ENCODE measurements around the gene EIF2S1.
A peak's percentile ranks its signal among the peaks of the same experiment; 100 is the strongest.
"Not testable (repeated sequence)": the region's sequence is repeated elsewhere in the genome, so short reads cannot be mapped to it uniquely, and the experiment has no call there.

EIF2S1 gene

DNA sequence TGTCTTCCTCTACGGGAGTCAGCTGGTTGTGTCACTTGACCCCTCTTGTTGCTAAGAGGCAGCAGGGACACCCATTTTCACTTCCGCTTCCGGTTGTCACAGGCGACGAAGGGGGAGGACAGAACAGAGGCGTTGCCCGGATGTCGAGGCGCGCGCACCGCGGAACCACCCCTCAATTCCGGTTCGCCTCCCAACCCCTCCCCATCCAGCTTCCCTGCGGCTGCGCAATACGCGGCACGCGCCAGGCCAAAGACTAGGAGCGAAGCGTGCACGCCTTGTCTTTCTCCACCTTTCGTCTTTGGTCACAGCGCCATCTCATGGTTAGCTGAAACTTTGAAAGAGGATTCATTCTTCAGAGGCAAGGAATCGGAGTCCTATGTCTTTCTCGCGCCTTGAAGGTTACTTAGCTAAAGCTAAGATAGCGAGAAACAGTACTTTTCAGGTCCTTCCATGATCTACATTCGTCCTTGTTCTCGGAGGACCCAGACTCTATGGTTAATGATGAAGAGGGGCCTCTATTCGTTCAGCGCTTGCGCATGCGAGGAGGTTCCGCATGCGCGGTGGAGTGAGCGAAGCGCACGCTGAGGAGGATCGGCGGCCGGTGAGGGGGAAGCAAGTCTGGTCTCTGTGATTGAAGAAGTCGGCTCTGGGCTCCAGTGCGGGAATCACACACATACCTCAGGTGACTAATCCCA, at the start of gene EIF2S1, which contains the start of gene ATP6V1D:
Gene EIF2S1 (plus strand): TSS at position 554 of the 695 bp plus-strand sequence. CDS start 4,440 bp downstream, outside the sequence.
Gene ATP6V1D (minus strand): TSS at position 30 of the 695 bp plus-strand sequence. CDS start 106 bp downstream, outside the sequence.
- peak; percentile 99 for DNase-seq

DNA sequence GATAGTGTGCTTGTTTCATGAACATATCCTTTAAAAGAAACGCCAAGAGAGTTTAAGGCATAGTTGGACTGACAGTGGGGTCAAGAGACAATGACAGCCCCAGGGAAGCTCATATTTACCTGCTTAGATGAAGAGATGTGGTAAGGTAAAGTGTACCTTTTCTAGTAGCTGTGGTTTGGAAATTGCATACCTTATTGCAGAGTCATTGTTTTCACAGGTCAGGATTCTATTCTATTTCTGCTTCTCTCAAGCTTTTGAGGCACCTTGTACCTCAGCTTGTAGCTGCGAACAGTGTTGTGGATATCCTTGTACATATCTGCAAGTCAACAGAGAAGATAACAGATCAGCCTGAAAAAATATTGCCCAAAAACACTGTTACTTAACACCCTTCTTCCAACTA, 48.3 kb upstream of the EIF2S1 start:
- no peak for DNase-seq

DNA sequence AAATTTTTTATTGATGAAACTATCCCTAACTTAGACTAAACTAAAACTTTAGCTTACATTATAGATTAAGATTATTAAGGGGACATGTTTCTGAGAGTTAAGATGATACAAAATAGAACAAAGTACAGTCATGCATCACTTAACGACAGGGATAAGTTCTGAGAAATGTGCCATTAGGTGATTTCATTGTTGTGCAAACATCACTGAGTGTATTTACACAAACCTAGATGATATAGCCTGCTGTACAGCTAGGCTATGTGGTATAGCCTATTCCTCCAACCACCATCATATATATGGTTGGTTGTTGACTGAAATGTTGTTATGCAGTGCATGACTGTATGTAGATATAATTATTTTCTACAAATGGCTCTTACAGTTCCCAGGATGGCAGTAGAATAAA, 47.0 kb upstream of the EIF2S1 start:
- DNase-seq, result no peak

DNA sequence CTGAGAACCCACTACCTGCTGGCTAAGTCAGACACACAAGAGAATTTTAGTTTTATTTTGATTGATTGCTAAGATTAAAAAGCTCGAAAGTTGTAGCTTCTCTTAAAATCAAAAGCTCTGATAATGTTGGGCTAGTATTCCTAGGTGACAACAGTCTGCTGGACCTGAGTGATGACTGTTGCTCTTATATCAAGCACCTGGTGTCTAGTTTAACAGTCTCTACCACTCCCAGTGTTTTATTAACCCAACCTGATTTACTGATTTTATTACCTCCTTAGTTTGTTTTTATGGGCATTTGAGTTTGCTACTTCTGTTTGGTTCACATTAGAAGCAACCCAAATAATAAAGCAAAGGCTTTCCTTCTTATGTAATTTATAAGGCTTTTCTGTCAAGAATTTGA, 42.3 kb upstream of the EIF2S1 start:
- no peak for DNase-seq

DNA sequence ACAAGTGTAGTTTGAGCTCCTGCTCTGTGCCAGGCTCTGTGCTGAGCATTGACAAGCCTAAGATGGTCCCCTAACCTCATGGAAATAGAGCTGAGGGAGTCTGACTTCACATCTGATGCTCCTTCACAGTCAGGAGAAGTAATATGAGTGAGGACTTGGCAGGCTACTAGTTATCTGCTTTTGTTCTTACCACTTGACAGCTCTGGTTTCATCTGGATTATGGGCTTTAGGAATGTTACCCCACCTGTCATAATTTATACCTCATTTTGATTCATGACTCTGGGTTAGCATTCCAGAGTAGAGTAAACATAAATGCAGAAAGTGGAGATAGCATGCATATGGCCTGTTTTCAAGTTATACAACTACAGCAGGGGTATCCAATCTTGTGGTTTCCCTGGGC, 41.0 kb upstream of the EIF2S1 start:
- DNase-seq, result no peak

DNA sequence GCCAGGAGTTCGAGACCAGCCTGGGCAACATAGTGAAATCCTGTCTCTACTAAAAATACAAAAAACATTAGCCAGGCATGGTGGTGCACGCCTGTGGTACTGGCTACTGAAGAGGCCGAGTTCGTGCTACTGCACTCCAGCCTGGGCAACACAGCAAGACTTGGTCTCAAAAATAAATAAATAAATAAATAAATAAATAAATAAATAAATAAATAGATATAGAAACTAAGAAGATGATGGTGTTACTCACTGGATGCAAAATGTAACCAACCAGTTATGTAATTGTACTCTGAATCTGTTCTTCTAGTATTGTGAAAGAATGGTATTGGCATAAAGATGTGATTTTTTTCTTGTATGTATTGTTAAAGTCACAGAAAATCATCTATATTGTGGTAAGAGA, 30.5 kb upstream of the EIF2S1 start:
- DNase-seq, result not testable (repeated sequence)

DNA sequence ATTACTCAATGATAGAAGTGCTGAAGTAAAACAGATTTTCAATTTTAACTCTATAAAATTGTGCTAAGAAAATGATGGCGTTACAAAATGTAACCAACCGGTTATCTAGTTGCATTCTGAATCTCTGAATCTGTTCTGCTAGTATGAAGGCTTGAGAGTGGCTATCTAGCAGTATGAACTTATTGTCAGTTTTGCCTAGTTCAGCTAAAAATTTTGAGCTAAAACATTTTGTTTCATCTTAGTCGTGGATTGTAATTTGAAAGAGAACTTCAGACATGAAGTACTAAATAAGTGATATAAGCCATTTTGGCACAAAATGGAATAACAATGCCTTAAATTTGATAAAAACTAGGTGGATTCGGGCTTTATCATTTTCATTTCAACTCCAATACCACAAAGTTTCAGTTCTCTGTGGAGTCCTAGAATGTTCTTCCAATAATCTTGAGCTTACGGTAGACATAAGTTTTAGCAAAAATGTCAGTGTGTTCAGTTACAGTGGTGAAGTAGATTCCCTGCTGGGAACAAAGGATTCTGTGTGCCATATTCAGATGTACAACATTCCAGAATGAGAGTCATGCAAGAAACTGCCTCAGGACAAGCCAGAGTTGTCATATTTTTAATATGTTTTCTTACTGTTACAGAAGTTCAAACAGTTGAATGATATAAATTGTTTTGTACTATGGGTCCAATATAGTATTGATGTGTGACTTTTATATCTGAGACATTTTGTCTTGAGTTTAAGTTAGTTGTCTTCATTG, 28.6 kb upstream of the EIF2S1 start:
- DNase-seq, result no peak

DNA sequence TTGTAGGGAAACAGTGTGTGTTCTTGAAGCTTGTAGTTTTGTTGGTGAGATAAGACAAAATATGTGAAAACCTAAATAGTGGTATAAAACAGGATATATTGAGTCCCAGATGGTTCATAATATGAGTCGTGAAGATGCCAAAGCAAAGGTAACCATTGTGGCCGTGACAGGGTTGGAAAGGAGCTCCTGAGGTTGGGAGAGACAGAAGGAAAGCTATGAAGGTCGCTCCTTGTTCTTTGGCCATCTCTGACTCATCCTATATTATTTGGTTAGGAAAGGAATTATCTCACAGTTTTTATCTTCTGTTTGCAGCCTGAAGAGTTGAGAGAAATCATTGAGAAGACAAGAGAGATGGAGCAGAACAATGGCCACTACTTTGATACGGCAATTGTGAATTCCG, 27.7 kb upstream of the EIF2S1 start:
- no peak for DNase-seq

DNA sequence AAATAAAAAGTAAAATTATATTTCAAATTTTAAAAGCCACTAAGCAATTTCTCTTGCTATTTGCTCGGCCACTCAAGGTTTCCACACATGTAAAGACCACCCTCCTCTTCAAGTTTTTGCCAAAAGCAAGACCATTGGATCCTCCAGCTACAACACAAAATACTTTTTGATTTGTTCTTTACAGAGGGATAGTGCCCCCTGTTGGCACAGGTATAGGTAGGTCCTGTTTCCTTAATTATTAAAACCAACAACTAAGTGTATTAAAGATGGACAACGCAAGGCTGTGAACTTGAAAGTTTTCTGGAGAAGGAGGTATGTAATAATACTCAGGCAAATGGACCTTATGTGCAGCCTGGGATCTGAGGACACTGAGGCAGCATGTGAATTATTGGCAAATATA, 24.3 kb upstream of the EIF2S1 start:
- no peak for DNase-seq

DNA sequence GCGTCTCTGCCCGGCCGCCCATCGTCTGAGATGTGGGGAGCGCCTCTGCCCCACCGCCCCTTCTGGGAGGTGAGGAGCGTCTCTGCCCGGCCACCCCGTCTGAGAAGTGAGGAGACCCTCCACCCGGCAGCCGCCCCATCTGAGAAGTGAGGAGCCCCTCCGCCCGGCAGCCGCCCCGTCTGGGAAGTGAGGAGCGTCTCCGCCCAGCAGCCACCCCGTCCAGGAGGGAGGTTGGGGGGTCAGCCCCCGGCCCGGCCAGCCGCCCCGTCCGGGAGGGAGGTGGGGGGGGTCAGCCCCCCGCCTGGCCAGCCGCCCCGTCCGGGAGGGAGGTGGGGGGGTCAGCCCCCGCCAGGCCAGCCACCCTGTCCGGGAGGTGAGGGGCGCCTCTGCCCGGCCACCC, 18.9 kb upstream of the EIF2S1 start:
- not testable (repeated sequence) for DNase-seq

DNA sequence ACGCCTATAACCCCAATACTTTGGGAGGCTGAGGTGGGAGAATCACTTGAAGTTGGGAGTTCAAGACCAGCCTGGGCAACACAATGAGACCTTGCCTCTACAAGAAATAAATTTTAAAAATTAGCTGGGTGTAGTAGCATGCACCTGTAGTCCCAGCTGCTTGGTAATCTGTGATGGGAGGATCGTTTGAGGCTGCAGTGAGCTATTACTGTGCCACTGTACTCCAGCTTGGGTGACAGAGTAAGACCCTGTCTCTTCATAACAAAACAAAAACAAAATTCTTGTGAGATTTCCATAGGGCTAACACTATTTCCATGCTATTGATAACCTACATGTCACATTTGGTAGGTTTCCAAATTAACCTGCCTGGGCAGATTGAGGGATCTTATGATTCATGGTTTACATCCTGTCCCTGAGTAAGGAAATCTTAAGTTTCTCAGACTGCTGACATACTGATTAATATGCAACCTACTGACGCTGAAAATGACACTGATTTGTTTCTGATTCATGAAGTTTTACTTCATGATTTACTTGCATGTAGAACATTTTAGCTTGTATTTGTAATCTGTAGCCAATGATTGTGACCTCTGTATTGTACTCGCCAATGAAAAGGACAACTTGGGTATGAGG, 16.4 kb upstream of the EIF2S1 start:
- DNase-seq, result no peak

DNA sequence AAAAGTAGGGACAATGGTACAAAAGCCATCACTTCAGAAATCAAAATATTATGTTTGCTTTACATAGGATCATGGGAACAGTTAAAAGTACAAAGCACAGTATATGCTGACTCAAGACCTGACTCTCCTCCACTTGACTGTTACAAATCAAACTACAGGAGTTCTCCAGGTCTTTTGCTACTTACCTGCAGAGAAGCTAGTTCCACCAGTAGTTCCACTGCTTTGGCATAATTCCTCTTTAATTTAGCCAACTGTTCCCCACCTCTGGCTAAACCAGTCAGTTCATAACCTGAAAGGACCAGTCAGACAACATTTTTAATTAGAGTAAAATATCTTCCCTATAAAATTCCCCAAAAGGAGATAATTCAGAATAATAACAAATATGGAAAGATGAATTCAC, 14.5 kb upstream of the EIF2S1 start:
- DNase-seq, result no peak

DNA sequence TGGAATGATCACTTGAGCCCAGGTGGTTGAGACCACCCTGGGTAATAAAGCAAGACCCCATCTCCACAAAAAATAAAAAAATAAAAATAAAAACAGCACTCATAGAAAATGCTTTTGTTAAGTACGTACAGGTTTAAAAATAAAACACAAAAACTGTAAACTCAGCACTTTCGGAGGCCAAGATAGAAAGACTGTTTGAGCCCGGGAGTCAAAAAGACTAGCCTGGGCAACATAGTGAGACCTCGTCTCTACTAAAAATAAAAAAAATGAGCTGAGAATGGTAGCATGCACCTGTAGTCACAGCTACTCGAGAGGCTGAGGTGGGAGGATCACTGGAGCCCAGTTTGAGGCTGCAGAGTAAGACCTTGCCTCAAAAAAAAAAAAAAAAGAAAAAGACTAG, 8.1 kb upstream of the EIF2S1 start:
- DNase-seq, result no peak

DNA sequence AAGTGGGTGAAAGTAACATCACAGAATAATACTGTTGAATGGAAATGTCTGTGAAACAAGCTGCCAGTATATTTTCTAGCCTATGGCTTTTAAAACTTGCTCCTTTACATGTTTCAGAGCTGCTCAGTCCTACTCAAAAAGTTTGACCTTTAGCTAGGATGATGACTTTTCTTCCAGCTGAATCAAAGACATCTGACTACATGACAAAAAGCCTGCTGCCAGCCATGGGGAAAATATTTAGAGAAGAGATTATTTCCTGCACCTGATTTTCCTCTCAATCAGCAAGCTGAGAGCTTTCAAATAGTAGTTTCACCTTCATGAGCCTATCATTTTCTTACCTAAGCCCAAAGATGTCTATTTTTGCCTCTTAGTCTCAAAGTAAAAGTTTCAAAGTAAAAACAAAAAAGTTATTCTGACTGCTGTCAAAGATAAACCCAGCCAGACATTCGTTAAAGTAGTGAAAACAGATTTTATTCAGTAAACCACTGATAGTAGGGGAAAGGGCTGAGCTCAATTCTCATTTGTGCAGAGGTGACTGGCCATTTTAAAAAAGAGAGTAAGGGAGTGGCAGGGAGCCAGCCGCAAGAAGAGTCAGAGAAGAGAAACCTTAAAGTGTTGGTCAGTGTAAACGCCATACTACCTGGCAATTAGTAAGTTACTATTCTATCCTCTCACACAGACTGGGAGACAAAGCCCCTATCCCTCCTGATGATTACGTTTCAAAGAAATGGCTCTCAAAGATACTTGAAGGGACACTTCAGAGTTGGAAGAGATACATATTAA, 2.8 kb upstream of the EIF2S1 start:
- DNase-seq, result no peak

DNA sequence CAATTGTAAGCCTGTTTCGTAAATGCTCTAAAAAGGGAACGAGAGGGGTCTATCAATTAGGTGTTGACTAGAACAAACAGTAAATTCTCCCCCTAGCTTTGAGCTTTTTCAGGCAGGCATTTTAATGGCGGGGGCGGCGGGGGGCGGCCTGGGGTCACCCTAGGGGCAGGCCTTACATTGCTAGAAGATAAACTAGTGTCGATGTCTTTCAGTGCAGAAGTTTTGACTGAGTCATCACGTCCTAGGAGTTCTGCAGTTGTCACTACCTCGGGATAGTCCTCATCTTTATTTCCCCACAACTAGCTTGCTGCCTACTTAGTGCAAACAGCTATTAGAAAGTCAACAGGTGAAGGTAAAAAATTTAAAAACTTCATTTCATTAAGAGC, 2.2 kb upstream of the EIF2S1 start:
- DNase-seq, result no peak

DNA sequence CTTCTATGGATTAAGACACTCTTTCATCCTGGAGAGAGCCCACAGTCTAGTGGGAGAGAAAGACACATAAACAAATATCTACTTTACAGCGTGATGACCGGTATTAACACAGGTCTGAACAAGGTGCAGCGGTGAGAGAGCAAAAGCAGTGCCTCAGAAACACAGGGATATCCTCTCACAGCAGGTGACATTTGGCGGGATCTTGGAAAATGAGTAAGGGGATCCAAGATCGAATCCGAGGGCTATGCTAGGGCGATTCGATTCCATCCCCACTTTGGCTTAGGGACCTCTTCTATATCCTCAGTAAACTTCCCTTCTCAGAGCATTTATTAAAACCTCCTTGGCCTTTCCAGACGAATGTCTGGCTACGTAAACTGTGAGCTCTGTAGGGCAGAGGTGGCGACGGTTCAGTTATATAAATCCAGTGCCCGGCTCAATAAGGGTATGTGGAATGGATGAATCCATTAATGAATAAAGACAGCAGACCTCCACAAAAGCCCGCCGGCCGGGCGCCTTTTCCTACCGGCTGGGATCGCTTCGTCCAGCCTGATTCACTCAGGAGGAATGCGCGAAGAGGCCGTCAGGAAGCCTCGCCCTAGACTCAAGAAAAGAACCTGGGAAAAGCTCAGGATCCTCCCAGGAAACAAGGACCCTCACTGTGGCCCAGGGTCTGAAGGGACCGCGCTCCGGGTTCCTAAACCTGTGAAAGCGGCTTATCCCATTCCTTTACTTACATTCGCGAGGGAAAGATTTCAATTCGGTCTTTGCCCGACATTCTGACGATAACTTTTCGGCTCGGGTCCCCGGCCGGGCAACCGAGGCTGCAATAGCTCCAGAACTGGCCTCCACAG, 979 bp upstream of the EIF2S1 start:
- DNase-seq, result no peak

DNA sequence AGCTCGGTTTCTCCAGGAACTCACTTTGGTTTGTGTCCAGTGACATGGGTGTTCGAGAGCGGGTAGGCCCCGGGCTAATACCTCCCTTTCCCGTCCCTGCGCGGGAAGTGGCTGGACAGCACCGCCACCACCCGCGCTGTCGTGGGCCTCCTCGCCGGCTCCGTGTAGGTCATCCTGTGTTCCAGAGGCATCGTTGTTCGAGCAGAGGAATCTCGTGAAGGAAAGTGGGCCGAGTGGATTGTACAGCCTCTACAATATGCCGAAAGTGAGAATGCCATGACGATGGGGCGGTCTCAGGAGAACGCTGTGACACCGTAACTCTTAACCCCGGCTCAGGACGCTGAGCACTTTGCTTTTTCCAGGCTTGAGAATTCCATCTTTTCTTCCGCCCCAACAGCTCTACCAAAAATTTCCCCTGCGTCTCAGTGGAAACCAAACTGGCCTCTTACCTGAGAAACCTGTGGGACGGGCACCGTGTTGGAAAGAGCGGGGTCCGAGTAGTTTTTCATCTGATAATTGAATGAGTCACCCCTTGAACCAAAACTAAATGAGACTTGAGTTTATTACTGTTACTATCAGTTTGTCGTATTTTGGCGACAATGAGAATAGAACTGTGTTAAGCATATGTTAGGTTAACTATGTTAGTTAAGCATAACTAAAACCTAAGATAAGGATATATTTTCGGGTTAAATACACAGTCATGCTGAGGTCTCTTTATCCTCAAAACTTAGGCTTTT, 510 bp downstream of the EIF2S1 start:
- no peak for DNase-seq

DNA sequence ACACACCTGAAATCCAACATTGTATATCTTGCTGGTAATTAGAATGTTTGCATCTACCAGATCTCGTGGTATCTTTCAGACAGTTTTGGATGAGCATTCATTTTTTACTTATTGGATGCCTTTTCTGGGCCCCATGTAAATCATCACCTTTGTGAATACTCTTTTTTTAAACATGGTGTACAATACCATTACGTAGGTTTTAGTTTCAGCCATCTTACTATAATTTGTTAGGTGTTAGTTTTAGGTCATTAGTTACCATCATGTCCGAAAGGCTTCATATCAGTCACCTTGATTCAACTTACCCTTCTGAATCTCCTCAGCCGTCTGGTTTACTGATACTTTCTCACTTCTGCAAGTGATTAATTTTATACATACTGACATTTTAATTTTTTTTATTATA, 5.3 kb downstream of the EIF2S1 start:
- no peak for DNase-seq

DNA sequence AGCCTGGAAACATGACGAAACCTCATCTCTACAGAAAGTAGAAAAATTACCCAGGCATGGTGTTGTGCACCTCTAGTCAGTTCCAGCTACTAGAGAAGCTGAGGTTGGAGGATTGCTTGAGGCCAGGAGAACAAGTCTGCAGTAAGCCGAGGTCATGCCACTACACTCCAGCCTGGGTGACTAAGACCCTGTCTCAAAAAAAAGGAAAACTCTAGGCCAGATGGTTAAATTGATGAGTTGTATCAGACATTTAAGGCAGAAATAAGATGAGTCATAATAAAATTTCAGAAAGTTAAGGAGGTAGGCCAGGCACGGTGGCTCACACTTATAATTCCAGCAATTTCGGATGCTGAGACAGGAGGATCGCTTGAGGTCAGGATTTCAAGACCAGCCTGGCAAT, 10.7 kb downstream of the EIF2S1 start:
- no peak for DNase-seq

DNA sequence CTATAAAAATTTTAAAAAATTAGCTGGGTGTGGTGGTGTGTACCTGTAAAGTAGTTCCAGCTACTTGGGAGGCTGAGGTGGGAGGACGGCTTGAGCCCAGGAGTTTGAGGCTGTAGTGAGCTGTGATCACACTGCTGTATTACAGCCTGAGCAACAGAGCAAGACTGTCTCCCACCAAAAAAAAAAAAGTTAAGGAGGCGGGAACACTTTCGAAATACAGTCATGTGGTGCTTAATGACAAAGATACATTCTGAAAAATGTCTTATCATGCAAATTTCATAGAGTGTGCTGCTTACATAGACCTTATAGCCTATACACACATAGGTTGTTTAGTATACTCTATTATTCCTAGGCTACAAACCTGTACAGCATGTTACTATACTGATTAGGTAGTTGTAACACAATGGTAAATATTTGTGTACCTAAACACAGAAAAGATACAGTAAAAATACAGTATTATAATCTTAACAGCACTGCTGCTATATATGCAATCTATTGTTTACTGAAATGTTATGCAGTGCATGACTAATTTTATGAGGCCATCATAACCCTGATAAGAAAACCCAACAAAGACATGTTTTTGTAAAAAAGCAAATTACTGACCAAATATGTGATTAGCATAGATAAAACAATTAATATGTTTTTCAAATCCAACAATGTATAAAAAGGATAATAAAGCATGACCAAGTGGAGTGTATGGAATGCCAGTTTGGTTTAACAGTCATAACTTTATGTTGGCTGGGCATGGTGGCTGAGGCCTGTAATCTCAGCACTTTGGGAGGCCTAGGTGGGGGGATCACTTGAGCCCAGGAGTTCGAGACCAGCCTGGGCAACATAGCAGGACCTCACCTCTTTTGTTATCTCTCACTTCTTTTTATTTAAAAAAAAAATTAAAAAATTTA, 11.4 kb downstream of the EIF2S1 start:
- DNase-seq, result no peak

All from NCI-H1694 (cell line).